ENCODE data around the gene UNC13A. TPM values are rescaled to one million over a fixed set of nuclear protein-coding genes. Genes with fewer than 3 reads are reported as not detected.
A peak's percentile ranks its signal among the peaks of the same experiment; 100 is the strongest.

UNC13A gene
- total and polyA plus RNA-seq, 2 of the 13 experiments (the other 11 are each of a cell fraction or from before 2014, with no cell fraction given): 0.11 to 0.45 TPM

- TF ChIP-seq, protein P1, sequence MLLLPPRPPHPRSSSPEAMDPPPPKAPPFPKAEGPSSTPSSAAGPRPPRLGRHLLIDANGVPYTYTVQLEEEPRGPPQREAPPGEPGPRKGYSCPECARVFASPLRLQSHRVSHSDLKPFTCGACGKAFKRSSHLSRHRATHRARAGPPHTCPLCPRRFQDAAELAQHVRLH (CRISPR knock-in tag; IDR thresholded peaks at IDR 0.05; ENCODE audit: borderline replicate concordance, low read depth): no peak; the same call in 1 of the 2 replicates
- TF ChIP-seq, protein P2, sequence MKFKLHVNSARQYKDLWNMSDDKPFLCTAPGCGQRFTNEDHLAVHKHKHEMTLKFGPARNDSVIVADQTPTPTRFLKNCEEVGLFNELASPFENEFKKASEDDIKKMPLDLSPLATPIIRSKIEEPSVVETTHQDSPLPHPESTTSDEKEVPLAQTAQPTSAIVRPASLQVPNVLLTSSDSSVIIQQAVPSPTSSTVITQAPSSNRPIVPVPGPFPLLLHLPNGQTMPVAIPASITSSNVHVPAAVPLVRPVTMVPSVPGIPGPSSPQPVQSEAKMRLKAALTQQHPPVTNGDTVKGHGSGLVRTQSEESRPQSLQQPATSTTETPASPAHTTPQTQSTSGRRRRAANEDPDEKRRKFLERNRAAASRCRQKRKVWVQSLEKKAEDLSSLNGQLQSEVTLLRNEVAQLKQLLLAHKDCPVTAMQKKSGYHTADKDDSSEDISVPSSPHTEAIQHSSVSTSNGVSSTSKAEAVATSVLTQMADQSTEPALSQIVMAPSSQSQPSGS (CRISPR knock-in tag; IDR thresholded peaks at IDR 0.05): no peak
- TF ChIP-seq MYNN (CRISPR knock-in tag; IDR thresholded peaks at IDR 0.05; ENCODE audit: low read depth) (no peak), ZNF180 (CRISPR knock-in tag; IDR thresholded peaks at IDR 0.05; ENCODE audit: borderline replicate concordance, low read depth) (no peak), NKX3-1 (CRISPR knock-in tag; IDR thresholded peaks at IDR 0.05) (no peak; the same call in 1 of the 2 replicates), PAF1 (CRISPR knock-in tag; IDR thresholded peaks at IDR 0.05) (no peak), DMAP1 (CRISPR knock-in tag; IDR thresholded peaks at IDR 0.05) (peak; percentile 54; the same call in 1 of the 2 replicates), ASH2L (IDR thresholded peaks at IDR 0.05; ENCODE audit: insufficient read length, low read depth, low read length) (no peak), GABPB1 (CRISPR knock-in tag; IDR thresholded peaks at IDR 0.05) (peak; percentile 38; the same call in 1 of the 2 replicates), CHCHD3 (CRISPR knock-in tag; IDR thresholded peaks at IDR 0.05) (no peak), ZNF550 (CRISPR knock-in tag; IDR thresholded peaks at IDR 0.05; ENCODE audit: borderline replicate concordance) (no peak), RBAK (CRISPR knock-in tag; IDR thresholded peaks at IDR 0.05) (no peak), MZF1 (CRISPR knock-in tag; IDR thresholded peaks at IDR 0.05; ENCODE audit: borderline replicate concordance) (no peak), HHEX (CRISPR knock-in tag; IDR thresholded peaks at IDR 0.05) (no peak), RNF2 (conservative IDR thresholded peaks at IDR 0.05; ENCODE audit: low read depth) (no peak), ZNF33B (CRISPR knock-in tag; IDR thresholded peaks at IDR 0.05) (no peak), HNF4A (CRISPR knock-in tag; IDR thresholded peaks at IDR 0.05) (0 out of 2 replicates have a peak, but pooled peaks have one; percentile 7)
- TF ChIP-seq, protein P3, sequence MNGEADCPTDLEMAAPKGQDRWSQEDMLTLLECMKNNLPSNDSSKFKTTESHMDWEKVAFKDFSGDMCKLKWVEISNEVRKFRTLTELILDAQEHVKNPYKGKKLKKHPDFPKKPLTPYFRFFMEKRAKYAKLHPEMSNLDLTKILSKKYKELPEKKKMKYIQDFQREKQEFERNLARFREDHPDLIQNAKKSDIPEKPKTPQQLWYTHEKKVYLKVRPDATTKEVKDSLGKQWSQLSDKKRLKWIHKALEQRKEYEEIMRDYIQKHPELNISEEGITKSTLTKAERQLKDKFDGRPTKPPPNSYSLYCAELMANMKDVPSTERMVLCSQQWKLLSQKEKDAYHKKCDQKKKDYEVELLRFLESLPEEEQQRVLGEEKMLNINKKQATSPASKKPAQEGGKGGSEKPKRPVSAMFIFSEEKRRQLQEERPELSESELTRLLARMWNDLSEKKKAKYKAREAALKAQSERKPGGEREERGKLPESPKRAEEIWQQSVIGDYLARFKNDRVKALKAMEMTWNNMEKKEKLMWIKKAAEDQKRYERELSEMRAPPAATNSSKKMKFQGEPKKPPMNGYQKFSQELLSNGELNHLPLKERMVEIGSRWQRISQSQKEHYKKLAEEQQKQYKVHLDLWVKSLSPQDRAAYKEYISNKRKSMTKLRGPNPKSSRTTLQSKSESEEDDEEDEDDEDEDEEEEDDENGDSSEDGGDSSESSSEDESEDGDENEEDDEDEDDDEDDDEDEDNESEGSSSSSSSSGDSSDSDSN (CRISPR knock-in tag; IDR thresholded peaks at IDR 0.05): peak; percentile 63
- TF ChIP-seq, protein P4, sequence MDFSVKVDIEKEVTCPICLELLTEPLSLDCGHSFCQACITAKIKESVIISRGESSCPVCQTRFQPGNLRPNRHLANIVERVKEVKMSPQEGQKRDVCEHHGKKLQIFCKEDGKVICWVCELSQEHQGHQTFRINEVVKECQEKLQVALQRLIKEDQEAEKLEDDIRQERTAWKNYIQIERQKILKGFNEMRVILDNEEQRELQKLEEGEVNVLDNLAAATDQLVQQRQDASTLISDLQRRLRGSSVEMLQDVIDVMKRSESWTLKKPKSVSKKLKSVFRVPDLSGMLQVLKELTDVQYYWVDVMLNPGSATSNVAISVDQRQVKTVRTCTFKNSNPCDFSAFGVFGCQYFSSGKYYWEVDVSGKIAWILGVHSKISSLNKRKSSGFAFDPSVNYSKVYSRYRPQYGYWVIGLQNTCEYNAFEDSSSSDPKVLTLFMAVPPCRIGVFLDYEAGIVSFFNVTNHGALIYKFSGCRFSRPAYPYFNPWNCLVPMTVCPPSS (IDR thresholded peaks at IDR 0.05): no peak
Measured at GRCh38 chr19:17555929-17556813, 132.0 kb downstream of the UNC13A start (continued).

All from HepG2 (cell line).